IPS-15b (cell line): ENCODE data around the gene FTO.

Experiments used
- H3K27me3 ChIP-seq: one replicate; pipeline ENCODE4 v1.6.1; 2013; ENCODE audit warnings: low read length; ENCODE audit not compliant: control insufficient read depth, insufficient read depth
- H3K36me3 ChIP-seq: one replicate; pipeline ENCODE4 v1.6.1; 2013; ENCODE audit warnings: low read length; ENCODE audit not compliant: control insufficient read depth, insufficient read depth
- H3K4me1 ChIP-seq: one replicate; pipeline ENCODE4 v1.6.1; 2013; ENCODE audit warnings: mild to moderate bottlenecking, low read length; ENCODE audit not compliant: control insufficient read depth, insufficient read depth
- H3K4me3 ChIP-seq: one replicate; pipeline ENCODE4 v1.5.1; 2013; ENCODE audit warnings: low read depth, low read length
- H3K9ac ChIP-seq: one replicate; pipeline ENCODE4 v1.6.1; 2013; ENCODE audit warnings: low read depth, mild to moderate bottlenecking, low read length
- H3K9me3 ChIP-seq: one replicate; pipeline ENCODE4 v1.6.1; 2013; ENCODE audit warnings: mild to moderate bottlenecking, low read length; ENCODE audit not compliant: control insufficient read depth, insufficient read depth

Gene FTO

DNA sequence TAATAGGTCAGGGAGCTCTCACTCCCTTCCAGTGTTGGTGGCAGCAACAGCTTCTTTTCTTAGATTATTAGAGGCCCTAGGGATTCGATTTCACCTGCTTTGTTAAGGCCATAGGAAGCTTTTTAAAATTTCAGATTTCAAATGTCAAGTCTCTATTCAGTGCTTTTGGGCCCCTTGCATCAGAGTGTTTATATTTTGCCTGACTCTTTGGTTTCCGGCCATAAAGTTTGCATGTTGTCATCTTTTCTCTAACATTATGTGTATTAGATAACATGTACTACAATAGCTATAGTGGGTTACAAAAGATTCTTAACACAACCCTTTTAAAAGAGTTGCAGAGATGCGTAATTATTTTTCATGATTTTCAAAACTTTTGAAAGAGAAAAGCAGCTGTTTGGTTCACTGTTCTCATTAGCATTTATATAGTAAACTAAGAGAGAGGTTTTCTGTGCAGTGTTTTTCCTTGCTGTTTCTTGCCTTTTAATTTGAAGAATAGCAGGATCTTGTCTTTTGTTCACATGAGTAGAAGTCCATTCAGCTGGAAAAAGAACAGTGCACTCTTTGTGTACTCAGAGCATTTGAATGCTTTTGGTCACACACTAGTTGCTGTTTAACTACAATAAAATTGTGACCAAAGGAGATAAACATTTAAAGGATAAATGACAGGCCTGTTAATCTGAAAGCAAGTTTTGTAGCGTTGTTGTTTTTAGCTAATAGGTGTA, 52.5 kb downstream of the FTO start:
- Histone ChIP-seq H3K4me3 (no peak overlapping the region), H3K9ac (no peak overlapping the region), H3K4me1 (peaks cover 8% of the 10 kb centered on the region), H3K36me3 (no peaks in the 10 kb centered on the region), H3K27me3 (no peaks in the 10 kb centered on the region), H3K9me3 (no peaks in the 10 kb centered on the region)

GRCh38 chr16:53757971-53758609, 54.1 kb downstream of the FTO start:
- Histone ChIP-seq H3K9me3 (no peaks in the 10 kb centered on the region), H3K9ac (no peak overlapping the region), H3K36me3 (no peaks in the 10 kb centered on the region), H3K27me3 (no peaks in the 10 kb centered on the region), H3K4me3 (no peak overlapping the region), H3K4me1 (peaks cover 8% of the 10 kb centered on the region)

DNA sequence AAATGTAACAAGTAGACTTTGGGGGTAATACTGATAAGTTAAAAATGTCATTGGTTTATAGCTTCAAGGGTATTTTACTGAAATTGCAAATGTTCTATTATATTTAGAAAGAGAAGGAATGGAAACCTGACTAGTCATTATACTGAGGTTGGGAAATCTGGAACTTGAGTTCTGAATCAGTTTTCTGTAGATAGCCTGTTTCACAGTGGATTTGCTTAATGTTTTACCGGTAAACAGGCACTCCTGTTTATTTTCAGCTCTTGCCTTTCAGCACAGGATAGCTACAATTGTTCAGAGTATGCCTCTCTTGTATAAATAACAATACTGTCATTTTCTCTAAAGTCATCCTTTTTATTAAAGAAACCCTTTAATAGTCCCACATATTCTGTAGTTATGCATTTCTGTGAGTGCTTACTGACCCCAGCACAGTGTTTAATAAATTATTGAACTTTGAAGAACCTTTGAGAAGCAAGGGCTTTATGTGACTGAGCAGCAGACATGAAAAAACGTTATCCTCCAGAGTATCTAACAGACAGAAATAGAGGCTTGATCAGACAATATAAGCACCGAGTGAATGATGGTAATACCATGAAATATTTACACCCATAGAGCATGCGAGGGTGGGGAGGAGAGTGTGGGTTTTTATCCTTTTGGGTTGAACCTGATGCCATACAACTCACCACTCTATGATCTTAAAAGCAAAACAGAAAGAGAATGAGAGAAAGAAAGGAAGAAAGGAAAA, 58.2 kb downstream of the FTO start:
- no peaks in the 10 kb centered on the region for H3K9me3 ChIP-seq
- no peak overlapping the region for H3K9ac ChIP-seq
- H3K36me3 ChIP-seq: no peaks in the 10 kb centered on the region
- no peaks in the 10 kb centered on the region for H3K27me3 ChIP-seq
- H3K4me1 ChIP-seq: no peaks in the 10 kb centered on the region
- no peak overlapping the region for H3K4me3 ChIP-seq

DNA sequence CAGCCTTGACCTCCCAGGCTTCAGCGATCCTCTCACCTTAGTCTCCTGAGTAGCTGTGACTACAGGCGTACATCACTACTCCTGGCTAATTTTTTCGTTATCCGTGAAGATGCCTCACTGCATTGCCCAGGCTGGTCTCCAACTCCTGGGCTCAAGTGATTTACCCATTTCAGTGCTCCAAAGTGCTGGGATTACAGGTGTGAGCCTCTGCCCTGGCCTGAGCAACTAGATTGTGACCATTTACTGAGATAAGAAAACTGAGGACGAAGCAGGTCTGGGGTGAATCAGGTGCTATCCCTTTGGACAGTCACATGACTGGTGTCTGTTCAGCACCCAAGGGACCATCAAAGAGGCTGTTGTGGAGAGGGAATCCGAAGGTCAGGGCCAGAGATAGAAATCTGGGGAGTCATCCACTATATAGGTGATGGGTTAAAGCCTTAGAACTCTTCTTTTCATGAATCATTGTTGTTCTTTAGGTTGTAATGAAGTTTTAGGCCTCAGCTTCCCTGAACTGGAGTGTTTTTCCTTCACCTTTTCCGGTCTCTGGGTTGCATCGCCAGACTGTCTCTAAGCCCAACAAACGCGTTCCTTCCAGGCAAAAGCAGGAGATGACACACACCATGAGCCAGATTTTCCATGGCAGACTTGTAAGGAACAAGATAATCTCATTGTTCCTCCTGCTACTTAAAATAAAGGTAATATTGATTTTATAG, 62.5 kb downstream of the FTO start:
- Histone ChIP-seq H3K9me3 (no peaks in the 10 kb centered on the region), H3K4me1 (no peaks in the 10 kb centered on the region), H3K36me3 (no peaks in the 10 kb centered on the region), H3K4me3 (no peak overlapping the region), H3K27me3 (no peaks in the 10 kb centered on the region), H3K9ac (no peak overlapping the region)

- Histone ChIP-seq H3K4me3 (no peak overlapping the region), H3K36me3 (no peaks in the 10 kb centered on the region)
Observed at GRCh38 chr16:53768167-53768566, 64.2 kb downstream of the FTO start.

DNA sequence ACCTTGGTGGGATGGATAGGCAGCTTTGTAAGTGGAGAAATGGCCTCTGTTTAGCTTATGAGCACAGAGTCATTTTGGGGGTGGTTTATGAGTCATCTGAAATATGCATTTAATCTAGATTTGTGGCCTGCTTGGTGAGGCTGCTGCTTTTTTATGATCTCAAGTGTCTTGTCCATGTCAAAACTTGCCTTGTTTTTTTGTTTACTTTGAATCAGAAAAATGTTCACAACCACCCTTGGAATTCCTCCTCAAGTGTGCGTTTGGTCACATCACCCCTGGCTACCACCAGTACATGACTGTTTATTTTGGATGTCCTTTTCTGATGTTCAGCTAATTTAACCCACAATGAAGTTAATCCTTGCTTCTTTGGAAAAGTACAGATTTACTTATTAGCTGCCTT, 64.6 kb downstream of the FTO start:
- Histone ChIP-seq H3K36me3 (no peaks in the 10 kb centered on the region), H3K9ac (no peak overlapping the region), H3K4me1 (peaks cover 5% of the 10 kb centered on the region), H3K27me3 (no peaks in the 10 kb centered on the region), H3K4me3 (no peak overlapping the region), H3K9me3 (no peaks in the 10 kb centered on the region)

More at GRCh38 chr16:53768167-53768566, 64.2 kb downstream of the FTO start:
- no peaks in the 10 kb centered on the region for H3K9me3 ChIP-seq
- H3K27me3 ChIP-seq: no peaks in the 10 kb centered on the region
- H3K9ac ChIP-seq: no peak overlapping the region
- peaks cover 5% of the 10 kb centered on the region for H3K4me1 ChIP-seq

- Histone ChIP-seq H3K9me3 (no peaks in the 10 kb centered on the region), H3K4me1 (peaks cover 5% of the 10 kb centered on the region), H3K4me3 (no peak overlapping the region), H3K36me3 (no peaks in the 10 kb centered on the region), H3K27me3 (no peaks in the 10 kb centered on the region), H3K9ac (no peak overlapping the region)
Observed at GRCh38 chr16:53769185-53769584, 65.2 kb downstream of the FTO start.

DNA sequence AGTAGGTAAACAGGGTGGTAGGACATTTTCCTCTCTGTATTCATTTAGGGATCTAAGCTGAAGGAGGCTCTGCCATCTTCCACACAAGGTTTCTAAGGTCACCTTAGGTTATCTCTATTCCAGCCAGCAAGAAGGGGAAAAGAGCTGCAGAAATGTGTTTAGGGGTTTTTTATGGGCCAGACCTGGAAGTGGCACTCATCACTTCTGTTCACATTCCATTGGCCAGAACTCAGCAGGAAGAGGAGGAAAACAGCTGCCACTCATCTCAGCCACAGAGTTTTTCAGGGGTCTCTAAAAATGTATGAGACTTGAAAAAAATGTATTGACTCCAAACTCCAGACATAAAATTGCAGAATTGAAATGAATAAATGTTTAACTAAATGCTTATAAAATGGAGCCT, 65.8 kb downstream of the FTO start:
- no peak overlapping the region for H3K4me3 ChIP-seq
- H3K27me3 ChIP-seq: no peaks in the 10 kb centered on the region
- no peak overlapping the region for H3K9ac ChIP-seq
- no peaks in the 10 kb centered on the region for H3K36me3 ChIP-seq
- H3K9me3 ChIP-seq: no peaks in the 10 kb centered on the region
- H3K4me1 ChIP-seq: peaks cover 5% of the 10 kb centered on the region

GRCh38 chr16:53770641-53771040, 66.7 kb downstream of the FTO start:
- H3K9ac ChIP-seq: no peak overlapping the region
- no peaks in the 10 kb centered on the region for H3K36me3 ChIP-seq
- H3K4me3 ChIP-seq: no peak overlapping the region
- no peaks in the 10 kb centered on the region for H3K27me3 ChIP-seq
- H3K4me1 ChIP-seq: peaks cover 6% of the 10 kb centered on the region
- H3K9me3 ChIP-seq: no peaks in the 10 kb centered on the region

GRCh38 chr16:53771655-53772497, 67.9 kb downstream of the FTO start:
- Histone ChIP-seq H3K4me3 (no peak overlapping the region), H3K9ac (no peak overlapping the region), H3K4me1 (peaks cover 16% of the 10 kb centered on the region), H3K36me3 (no peaks in the 10 kb centered on the region), H3K9me3 (no peaks in the 10 kb centered on the region), H3K27me3 (no peaks in the 10 kb centered on the region)
